Stomach (tissue), 4 donors: Measurements from ENCODE around the gene SIPA1.

Experiments
- EP300 ChIP-seq: sonication (generic); formaldehyde crosslinking; IDR thresholded peaks from one replicate; pipeline ENCODE4 v1.6.1; 2017; ENCODE audit warnings: antibody characterized with exemption
- POLR2A ChIP-seq, 4 donors: fragments of 450-650 bp; IDR thresholded peaks; one replicate each; pipeline ENCODE4 v1.6.1; 2016; ENCODE audit warnings: antibody characterized with exemption in 4 of 4, control low read depth in 2 of 4, mild to moderate bottlenecking in 1 of 4, moderate library complexity in 1 of 4
- POLR2AphosphoS5 ChIP-seq, 3 donors: sonication (generic); formaldehyde crosslinking; IDR thresholded peaks; one replicate each; pipeline ENCODE4 v1.6.1; 2016; ENCODE audit warnings: antibody characterized with exemption in 3 of 3
- TF ChIP-seq, protein P1 (sequence below), 7 experiments: fragments of 450-650 bp in 4 of 7; fragments of 200-600 bp in 3 of 7; sonication (generic) in 3 of 7; IDR thresholded peaks; one replicate each; pipeline ENCODE4 v1.5.1; 2016 to 2019; ENCODE audit warnings: antibody characterized with exemption in 7 of 7, control low read depth in 2 of 7, mild to moderate bottlenecking in 1 of 7

DNA sequence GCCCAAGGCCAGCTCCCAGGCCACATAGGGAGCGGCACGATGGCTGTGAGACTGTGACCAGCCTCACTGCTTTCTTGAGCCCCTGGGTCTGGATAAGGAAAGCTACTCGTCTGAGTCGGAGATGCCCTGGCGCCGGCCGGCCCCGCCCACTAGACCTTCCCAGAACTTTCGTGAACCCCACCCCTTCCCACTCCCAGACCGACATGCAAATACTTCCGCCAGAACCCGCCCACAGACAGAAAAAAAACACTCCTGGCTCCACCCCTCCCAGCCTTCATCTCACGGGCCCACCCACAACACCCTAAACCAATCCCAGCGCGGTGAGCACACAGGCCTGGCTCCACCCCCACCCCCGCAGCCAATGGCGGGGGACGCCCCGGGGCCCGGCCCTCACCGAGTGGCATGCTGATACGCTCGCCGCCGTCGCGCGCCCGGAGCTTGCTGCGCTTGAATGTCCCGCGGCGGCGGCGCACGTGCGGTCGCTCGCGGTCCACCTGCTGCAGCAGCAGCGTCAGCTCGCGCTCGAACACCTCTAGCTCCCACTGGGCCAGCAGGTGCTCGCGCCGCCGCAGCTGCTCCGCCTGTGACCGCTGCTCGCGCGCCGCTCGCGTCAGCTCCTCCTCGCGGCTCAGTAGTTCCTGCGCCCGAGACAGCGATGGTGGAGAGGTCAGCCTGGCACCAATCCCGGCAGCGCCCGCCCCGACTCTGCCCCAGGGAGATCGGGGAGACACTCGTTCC lies 30.9 kb upstream of the SIPA1 start:
- TF ChIP-seq, protein P1, sequence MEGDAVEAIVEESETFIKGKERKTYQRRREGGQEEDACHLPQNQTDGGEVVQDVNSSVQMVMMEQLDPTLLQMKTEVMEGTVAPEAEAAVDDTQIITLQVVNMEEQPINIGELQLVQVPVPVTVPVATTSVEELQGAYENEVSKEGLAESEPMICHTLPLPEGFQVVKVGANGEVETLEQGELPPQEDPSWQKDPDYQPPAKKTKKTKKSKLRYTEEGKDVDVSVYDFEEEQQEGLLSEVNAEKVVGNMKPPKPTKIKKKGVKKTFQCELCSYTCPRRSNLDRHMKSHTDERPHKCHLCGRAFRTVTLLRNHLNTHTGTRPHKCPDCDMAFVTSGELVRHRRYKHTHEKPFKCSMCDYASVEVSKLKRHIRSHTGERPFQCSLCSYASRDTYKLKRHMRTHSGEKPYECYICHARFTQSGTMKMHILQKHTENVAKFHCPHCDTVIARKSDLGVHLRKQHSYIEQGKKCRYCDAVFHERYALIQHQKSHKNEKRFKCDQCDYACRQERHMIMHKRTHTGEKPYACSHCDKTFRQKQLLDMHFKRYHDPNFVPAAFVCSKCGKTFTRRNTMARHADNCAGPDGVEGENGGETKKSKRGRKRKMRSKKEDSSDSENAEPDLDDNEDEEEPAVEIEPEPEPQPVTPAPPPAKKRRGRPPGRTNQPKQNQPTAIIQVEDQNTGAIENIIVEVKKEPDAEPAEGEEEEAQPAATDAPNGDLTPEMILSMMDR (IDR thresholded peaks at IDR 0.05), result no peak
- TF ChIP-seq POLR2AphosphoS5 (IDR thresholded peaks at IDR 0.05), result peak in 1 of 3 donors; percentile 65
- peak in 1 of 4 donors; percentile 21 for TF ChIP-seq POLR2A (IDR thresholded peaks at IDR 0.05)
- TF ChIP-seq EP300, result no peak
